Measurements from ENCODE around the gene GPR45.

DNA sequence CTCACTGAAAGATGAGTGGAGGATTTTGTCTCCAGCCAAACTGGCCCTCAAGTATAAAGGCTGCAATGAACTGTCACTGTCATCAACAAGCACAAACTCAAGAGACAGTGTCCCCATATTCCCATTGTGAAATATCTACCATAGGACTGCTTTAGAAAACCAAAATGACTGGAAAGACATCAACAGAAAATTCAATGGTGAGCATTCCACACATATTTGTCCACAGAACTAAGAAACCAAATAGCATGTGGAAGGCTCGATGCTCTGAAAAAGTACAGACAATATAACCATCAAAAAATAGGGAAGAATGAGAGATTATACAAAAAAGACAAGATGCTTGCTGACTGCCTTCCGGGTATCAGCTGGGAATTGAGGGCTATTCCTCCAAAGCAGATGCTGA, 50.4 kb downstream of the GPR45 start:
- TF ChIP-seq, protein P1, sequence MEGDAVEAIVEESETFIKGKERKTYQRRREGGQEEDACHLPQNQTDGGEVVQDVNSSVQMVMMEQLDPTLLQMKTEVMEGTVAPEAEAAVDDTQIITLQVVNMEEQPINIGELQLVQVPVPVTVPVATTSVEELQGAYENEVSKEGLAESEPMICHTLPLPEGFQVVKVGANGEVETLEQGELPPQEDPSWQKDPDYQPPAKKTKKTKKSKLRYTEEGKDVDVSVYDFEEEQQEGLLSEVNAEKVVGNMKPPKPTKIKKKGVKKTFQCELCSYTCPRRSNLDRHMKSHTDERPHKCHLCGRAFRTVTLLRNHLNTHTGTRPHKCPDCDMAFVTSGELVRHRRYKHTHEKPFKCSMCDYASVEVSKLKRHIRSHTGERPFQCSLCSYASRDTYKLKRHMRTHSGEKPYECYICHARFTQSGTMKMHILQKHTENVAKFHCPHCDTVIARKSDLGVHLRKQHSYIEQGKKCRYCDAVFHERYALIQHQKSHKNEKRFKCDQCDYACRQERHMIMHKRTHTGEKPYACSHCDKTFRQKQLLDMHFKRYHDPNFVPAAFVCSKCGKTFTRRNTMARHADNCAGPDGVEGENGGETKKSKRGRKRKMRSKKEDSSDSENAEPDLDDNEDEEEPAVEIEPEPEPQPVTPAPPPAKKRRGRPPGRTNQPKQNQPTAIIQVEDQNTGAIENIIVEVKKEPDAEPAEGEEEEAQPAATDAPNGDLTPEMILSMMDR (IDR thresholded peaks at IDR 0.05; ENCODE audit: low read depth, low read length), result no peak
- TF ChIP-seq POLR2A (IDR thresholded peaks at IDR 0.05; ENCODE audit: extremely low read depth, insufficient read length) (no peak), MYC (IDR thresholded peaks at IDR 0.05; ENCODE audit: low read depth, low read length) (no peak)
